AG04450 (cell line): ENCODE results near the gene AKT2. TPM values are rescaled to one million over a fixed set of nuclear protein-coding genes. Genes with fewer than 3 reads are reported as not detected.

Experiments
- CTCF ChIA-PET: fragments of 300-600, 350-600 bp; formaldehyde crosslinking; extraction: SDS; loops from one replicate; lab custom pipeline; 2022; ENCODE audit warnings: antibody characterized with exemption, inconsistent platforms; lab: Charles Lee
- POLR2A ChIA-PET: fragments of 350-600 bp; formaldehyde crosslinking; extraction: SDS; loops from one replicate; lab custom pipeline; 2021; ENCODE audit warnings: antibody characterized with exemption, inconsistent platforms; lab: Yijun Ruan, JAX
- DNase-seq: peaks from one replicate; pipeline ENCODE4 v3.0.0-alpha.2; 2011; ENCODE audit warnings: low read depth, low spot score
- H3K27ac ChIP-seq: one replicate; pipeline ENCODE4 v1.5.1; 2012; ENCODE audit warnings: low read depth, low read length, control low read depth
- H3K27me3 ChIP-seq: one replicate; pipeline ENCODE4 v1.6.0; 2012; ENCODE audit warnings: low read length; ENCODE audit not compliant: control insufficient read depth, insufficient read depth
- H3K4me3 ChIP-seq: 2 replicates; pipeline ENCODE4 v1.5.1; 2011; ENCODE audit warnings: mild to moderate bottlenecking, low read depth, low read length, control low read depth
- H3K9me3 ChIP-seq: 2 replicates; pipeline ENCODE4 v1.5.1; 2012; ENCODE audit warnings: low read length; ENCODE audit not compliant: control insufficient read depth, insufficient read depth
- CTCF ChIP-seq: IDR thresholded peaks from 2 replicates; pipeline ENCODE4 v1.5.1; 2011; ENCODE audit warnings: low read depth, low read length, control low read depth, inconsistent platforms
- polyA plus RNA-seq: library from polyadenylated mRNA; depleted of rRNA; stranded (reverse); fragments of >200 nt; gene quantifications from 2 replicates; pipeline ENCODE4 v1.2.3, GENCODE V29; 2011

Gene AKT2
- polyA plus RNA-seq, 1 experiment, result 99.8 TPM

GRCh38 chr19:40286235-40286970, 1.3 kb upstream of the AKT2 start:
- no peak for DNase-seq
- ChIA-PET POLR2A (interaction anchor here (0.7 kb wide), 1 partner anchor 1038 kb away, joined by 7 read pairs; no protein-coding TSS in a partner anchor), CTCF (interaction anchor here (0.7 to 1.1 kb wide), 5 partner anchors 10 to 388 kb away, joined by 3 to 7 read pairs (median 3); no protein-coding TSS in a partner anchor)
- no peaks in the 10 kb centered on the region for H3K27me3 ChIP-seq
- TF ChIP-seq CTCF, result no peak
- H3K9me3 ChIP-seq, result no peaks in the 10 kb centered on the region
- peak overlapping the region; percentile 22 for H3K27ac ChIP-seq
- 0 out of 2 replicates have a peak overlapping the region, but pooled peaks have one; percentile 20 for H3K4me3 ChIP-seq

GRCh38 chr19:40285353-40286234, 449 bp upstream of the AKT2 start:
- H3K9me3 ChIP-seq, result no peaks in the 10 kb centered on the region
- ChIA-PET CTCF (interaction anchor here (0.5 to 1.1 kb wide), 6 partner anchors 11 to 389 kb away, joined by 3 to 7 read pairs (median 4); no protein-coding TSS in a partner anchor), POLR2A (interaction anchor here (0.7 kb wide), 1 partner anchor 1039 kb away, joined by 7 read pairs; no protein-coding TSS in a partner anchor)
- DNase-seq, result peak; percentile 99
- no peaks in the 10 kb centered on the region for H3K27me3 ChIP-seq
- TF ChIP-seq CTCF, result no peak
- H3K27ac ChIP-seq, result peak overlapping the region; percentile 89
- peak overlapping the region; percentile 83 for H3K4me3 ChIP-seq

- H3K9me3 ChIP-seq, result no peaks in the 10 kb centered on the region
- POLR2A ChIA-PET, result interaction anchor here (1.1 kb wide), 1 partner anchor 53 kb away, joined by 3 read pairs; no protein-coding TSS in a partner anchor
- no peak for TF ChIP-seq CTCF
Observed at GRCh38 chr19:40284251-40284500, 969 bp downstream of the AKT2 start.

GRCh38 chr19:40283414-40284250, 1.5 kb downstream of the AKT2 start:
- DNase-seq, result no peak
- POLR2A ChIA-PET, result interaction anchor here (1.1 kb wide), 1 partner anchor 53 kb away, joined by 3 read pairs; no protein-coding TSS in a partner anchor

More at GRCh38 chr19:40284251-40284500, 969 bp downstream of the AKT2 start:
- DNase-seq, result no peak
- Histone ChIP-seq H3K4me3 (peak overlapping the region; percentile 83), H3K27ac (peak overlapping the region; percentile 74), H3K27me3 (no peaks in the 10 kb centered on the region)
- CTCF ChIA-PET, result no interaction called here

More at GRCh38 chr19:40283414-40284250, 1.5 kb downstream of the AKT2 start:
- H3K4me3 ChIP-seq, result peak overlapping the region; percentile 83
- CTCF ChIA-PET, result interaction anchor here (0.8 kb wide), 1 partner anchor 13 kb away, joined by 3 read pairs; no protein-coding TSS in a partner anchor
- H3K9me3 ChIP-seq, result no peaks in the 10 kb centered on the region
- peak overlapping the region; percentile 74 for H3K27ac ChIP-seq
- TF ChIP-seq CTCF, result no peak
- H3K27me3 ChIP-seq, result no peaks in the 10 kb centered on the region
